Epithelial cell of proximal tubule (primary cell): ENCODE measurements around the gene GEMIN7. TPM values are rescaled to one million over a fixed set of nuclear protein-coding genes. Genes with fewer than 3 reads are reported as not detected.

Experiments used
- DNase-seq: peaks from one replicate; pipeline ENCODE4 v3.0.0-alpha.2; 2011; ENCODE audit warnings: low read depth
- H3K4me3 ChIP-seq: 2 replicates; pipeline ENCODE4 v1.5.1; 2011; ENCODE audit warnings: low read depth, mild to moderate bottlenecking, low read length
- total RNA-seq: library from RNA; depleted of rRNA; stranded (reverse); fragments of >200 nt; gene quantifications from 2 replicates; pipeline ENCODE4 v1.2.3, GENCODE V29; 2015
- TF ChIP-seq, protein P1 (sequence below): conservative IDR thresholded peaks from 2 replicates; pipeline ENCODE4 v1.5.1; 2012; ENCODE audit warnings: low read depth, mild to moderate bottlenecking, low read length

Gene GEMIN7
- total RNA-seq, 1 donor from 2014 or later: 38.2 TPM

DNA sequence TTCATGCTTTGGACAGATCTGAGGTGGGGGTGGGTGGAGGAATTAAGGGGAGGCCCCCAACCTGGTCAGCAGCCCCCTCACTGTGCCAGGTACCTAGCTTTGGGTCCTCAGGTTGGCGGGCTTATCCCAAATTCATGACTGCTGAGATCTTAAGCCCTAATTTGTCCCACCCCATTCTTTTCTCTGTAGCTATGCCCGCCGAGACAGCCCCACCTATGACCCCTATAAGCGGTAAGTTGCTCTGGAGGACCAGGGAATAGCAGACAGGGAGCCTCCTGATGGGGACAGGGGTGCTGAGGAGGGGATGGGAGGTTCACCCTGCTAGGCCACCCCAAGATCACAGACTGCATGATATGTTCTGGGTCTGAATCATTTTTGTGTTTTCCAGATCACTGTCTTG is 17.1 kb upstream of the GEMIN7 start:
- H3K4me3 ChIP-seq: no peak overlapping the region
- TF ChIP-seq, protein P1, sequence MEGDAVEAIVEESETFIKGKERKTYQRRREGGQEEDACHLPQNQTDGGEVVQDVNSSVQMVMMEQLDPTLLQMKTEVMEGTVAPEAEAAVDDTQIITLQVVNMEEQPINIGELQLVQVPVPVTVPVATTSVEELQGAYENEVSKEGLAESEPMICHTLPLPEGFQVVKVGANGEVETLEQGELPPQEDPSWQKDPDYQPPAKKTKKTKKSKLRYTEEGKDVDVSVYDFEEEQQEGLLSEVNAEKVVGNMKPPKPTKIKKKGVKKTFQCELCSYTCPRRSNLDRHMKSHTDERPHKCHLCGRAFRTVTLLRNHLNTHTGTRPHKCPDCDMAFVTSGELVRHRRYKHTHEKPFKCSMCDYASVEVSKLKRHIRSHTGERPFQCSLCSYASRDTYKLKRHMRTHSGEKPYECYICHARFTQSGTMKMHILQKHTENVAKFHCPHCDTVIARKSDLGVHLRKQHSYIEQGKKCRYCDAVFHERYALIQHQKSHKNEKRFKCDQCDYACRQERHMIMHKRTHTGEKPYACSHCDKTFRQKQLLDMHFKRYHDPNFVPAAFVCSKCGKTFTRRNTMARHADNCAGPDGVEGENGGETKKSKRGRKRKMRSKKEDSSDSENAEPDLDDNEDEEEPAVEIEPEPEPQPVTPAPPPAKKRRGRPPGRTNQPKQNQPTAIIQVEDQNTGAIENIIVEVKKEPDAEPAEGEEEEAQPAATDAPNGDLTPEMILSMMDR: no peak
- DNase-seq: no peak

- H3K4me3 ChIP-seq: no peak overlapping the region
- no peak for DNase-seq
- TF ChIP-seq, protein P1: no peak
Observed at GRCh38 chr19:45063851-45064801, 14.9 kb upstream of the GEMIN7 start.

DNA sequence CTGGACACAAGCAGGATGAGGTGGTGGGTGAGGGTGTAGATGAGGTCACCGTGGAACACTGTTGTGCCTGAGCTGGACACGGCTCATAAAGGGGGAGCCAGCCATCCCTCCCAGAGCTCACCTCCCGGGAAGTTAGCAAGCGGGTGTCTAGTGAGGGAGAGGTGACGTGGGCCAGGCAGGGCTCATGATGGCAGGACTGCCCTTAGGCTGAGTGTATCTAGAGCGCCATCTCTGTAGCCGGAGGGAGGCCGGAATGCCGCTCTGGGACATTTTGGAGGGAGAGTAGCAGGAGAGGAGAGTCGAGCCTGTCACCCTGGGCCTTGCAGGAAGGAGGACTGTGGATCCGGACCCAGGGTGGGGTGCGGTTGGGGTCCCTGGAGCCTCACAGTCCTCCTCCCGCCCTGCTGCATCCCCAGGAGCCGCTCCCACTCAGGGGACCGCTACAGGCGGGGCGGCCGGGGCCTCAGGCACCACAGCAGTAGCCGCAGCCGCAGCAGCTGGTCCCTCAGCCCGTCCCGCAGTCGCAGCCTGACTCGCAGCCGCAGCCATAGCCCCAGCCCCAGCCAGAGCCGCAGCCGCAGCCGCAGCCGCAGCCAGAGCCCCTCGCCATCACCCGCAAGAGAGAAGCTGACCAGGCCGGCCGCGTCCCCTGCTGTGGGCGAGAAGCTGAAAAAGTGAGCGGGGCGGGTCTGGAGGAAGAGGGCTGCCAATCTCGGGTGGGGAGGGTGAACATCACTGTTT is 12.0 kb upstream of the GEMIN7 start:
- H3K4me3 ChIP-seq: no peak overlapping the region
- no peak for DNase-seq
- TF ChIP-seq, protein P1: no peak

DNA sequence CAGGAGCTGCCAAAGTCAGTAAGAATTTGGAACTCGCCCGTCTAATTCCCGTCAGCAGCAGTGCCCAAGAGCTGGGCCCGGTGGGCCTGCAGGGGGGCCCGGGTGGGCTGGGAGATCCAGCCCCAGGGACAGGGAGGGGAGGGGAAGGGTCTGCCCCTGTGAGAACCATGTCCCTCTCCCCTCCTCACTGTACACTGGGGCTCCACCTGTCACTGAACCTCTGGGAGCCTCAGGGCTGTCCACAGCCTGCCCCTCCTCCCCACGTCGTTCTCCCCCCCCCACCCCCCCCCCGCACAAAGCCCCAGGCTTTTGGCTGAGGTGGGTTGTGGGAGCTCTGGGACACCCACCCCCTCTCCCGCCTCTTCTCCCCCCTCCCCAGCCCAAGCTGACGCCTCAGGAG is 11.0 kb upstream of the GEMIN7 start:
- TF ChIP-seq, protein P1: no peak

DNA sequence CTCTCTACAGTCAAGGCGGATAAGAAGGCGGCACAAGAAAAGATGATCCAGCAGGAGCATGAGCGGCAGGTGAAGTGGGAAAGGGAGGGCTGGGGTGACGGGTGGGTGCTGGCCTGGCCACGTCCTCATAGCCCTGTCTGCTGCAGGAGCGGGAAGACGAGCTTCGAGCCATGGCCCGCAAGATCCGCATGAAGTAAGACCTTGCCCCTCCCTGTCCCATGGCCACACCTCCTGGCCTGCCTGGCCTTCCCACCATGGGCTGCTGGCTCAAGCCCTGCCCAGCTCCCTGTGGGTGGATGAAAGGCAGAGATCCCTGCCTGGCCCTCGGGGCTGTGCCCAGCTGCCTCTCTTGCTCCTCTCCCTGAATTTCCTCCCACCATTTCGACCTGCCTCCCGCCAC is 10.0 kb upstream of the GEMIN7 start:
- no peak for DNase-seq
- H3K4me3 ChIP-seq: no peak overlapping the region

More for the DNA sequence above, 11.0 kb upstream of the GEMIN7 start:
- DNase-seq: no peak
- no peak overlapping the region for H3K4me3 ChIP-seq

GRCh38 chr19:45070214-45070613 is 8.8 kb upstream of the GEMIN7 start:
- TF ChIP-seq, protein P1: no peak
- no peak for DNase-seq
- no peak overlapping the region for H3K4me3 ChIP-seq

More for the DNA sequence above, 10.0 kb upstream of the GEMIN7 start:
- TF ChIP-seq, protein P1: no peak
